GM18498 (cell line): ENCODE results near the gene NFKBIA.
"Not testable (repeated sequence)": the region's sequence is repeated elsewhere in the genome, so short reads cannot be mapped to it uniquely, and the experiment has no call there.

Experiments
- ATAC-seq: cut with Tn5 transposase; IDR thresholded peaks from one replicate; pipeline ENCODE4 v1.9.1; 2021; ENCODE audit warnings: mild to moderate bottlenecking, moderate library complexity; ENCODE audit not compliant: unreplicated experiment

Gene NFKBIA

DNA sequence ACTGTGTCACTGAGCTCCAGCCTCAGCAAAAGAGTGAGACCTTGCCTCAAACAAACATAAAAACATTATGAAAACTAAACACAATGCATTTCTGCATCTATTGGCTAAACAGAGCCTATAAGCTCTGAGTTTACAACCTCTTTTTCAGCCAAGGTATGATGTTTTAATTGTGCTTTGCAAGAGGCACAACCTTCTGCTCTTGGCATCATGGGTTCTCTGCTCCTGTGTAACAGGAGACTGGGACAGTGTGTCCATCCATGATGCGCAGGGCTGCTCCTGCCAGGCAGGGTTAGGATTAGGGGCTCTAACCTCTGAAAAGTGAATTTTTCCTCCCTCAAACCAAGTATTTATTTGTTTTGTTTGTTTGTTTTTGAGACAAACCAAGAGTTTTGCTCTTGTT is 5.0 kb upstream of the NFKBIA start:
- no peak for ATAC-seq

DNA sequence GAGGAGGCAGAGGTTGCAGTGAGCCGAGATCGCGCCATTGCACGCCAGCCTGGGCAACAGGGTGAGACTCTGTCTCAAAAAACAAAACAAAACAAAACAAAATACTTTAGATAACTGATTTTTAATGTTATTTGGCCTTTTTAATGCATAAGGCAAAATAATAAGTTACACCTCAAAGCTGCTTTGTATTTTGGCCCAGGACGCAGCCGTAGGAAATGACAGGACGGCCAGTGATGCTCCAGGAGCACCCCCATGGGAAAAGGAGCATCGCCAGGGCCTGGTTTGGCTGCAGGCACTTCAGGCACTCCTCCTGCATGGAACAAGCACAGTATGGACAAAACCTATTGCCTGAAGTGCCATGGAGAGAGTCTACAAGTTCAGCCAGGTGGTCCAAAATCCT is 3.5 kb upstream of the NFKBIA start:
- no peak for ATAC-seq

DNA sequence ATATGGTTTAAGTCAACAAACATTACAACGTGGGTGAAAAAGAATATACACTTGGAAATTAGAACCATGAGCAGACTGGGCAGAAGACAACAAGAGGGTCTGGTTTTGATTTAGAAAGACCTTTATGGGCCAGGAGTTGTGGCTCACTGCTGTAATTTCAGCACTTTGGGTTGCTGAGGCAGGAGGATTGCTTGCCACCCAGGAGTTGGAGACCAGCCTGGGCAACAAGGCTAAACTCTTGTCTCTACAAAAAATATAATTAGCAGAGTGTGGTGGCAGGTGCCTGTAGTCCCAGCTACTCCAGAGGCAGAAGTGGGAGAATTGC is 2.7 kb upstream of the NFKBIA start:
- ATAC-seq: no peak

DNA sequence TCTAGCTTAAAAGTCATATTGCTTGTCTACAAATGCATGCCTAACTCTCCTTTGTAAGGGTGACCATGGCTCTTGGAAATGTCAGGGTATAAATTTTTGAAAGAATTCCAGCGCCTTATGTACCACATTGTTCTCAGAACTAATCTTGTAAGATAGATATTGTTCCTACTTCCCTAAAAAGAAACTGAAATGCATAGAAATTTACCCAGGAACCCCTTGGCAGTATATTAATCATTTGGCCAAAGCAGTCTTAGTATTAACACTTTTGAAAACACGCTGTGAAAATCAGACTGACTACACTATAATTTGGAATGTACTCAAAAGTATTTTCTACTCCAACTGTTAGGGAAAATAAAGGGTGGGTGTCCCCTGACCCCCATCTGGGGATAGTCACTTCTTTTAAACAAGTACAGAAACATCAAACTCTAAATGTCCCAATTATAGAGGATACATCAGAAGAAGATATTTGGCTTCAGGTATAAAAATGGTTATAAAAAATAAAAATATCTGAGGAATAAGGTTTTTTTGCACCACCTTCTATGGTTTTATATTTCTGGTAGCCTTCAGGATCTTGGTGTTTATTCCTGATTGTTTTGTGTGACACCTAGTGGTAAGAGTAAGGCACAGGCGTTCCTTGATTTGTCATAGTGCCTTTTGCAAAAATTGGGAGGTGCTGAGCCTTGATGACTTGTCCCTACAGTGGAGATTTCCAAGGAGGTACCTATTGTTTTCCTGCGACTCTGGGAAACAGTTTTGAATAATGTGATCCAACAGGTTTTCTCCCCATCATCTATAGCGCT is 2.2 kb upstream of the NFKBIA start:
- no peak for ATAC-seq

DNA sequence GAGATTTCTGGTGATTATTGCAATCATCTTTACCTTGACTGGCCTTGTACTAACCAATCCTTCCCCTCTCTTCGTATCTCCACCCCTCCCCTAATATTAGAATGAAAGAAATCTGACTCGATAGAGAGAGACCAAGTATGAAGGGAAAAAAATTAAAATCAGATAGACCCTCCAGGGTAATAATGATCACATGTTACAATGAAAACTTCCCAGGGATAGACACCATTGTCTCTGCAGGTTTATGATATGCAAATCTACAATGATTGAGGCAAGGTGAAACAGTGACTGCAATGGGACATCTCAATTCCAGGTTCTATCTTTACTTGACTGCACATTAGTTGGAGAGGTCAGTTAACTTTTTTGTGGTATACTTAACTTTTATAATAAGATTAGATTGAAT is 1.5 kb upstream of the NFKBIA start:
- no peak for ATAC-seq

DNA sequence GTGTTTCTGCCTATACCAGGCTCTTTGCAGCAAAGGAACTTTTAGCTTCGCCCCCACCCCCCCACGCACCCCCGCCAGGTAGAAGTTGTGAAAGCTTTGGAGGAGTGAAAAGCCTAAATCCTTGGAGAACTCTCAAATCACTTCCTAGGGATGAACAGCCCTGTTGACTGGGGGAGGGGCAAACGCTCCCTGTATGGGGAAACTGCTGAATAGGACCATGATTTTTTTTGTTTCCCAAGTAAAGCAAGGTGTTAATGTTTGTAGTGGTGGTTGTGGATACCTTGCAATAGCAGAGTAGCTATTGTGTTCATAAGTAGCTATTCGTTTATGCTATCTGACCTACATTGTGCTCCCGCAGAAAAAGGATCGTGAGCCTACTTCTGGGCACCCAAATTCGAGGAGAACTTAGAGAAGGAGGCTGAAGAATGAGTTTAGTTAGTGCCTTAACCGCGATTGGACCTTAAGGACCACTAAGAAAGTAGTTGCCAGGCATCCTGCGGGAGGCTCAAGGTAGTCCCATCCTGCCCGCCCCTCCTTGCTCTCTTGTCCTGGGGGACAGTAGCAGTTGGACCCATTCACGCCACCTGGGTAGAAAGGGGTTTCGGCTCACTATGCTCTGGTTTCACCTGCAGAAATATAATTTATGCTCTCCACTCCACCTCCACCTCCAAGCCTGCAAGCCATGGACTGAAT is 901 bp upstream of the NFKBIA start:
- ATAC-seq: no peak

DNA sequence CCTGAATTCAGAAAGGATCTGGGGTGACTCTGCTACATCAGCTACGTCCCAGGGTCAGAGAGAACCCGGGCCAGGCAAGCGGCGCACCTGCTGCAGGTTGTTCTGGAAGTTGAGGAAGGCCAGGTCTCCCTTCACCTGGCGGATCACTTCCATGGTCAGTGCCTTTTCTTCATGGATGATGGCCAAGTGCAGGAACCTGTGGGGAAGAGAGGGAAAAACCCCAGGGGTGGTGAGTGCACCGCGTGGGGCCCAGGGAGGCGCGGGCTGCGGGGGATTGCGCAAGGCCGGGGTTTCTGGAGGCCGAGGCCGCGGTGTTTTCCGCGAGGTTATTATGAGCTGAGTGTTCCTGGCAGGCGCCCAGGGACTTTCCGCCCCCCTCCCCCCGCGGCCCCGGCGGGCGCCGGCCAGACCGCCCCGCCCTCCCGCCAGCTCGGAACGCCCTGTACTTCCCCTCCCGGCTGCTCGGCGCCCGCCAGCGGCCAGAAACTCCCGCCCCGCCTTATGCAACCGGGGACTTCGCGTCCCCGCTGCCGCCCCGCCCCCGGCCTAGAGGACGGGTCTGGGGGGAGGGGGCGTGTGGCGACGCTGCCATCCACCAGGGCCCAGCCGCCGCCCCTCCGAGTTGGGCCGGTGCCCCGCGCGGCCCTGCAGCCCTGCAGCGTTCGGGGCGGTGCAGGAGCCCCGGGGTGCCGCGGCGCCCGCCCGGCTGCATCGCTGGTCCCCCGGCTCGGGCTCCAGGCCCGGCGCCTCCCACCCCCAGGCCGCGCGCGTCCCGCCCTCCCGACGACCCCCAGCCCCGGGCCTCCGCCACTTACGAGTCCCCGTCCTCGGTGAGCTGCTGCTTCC is 723 bp downstream of the NFKBIA start:
- ATAC-seq: peak; percentile 59

DNA sequence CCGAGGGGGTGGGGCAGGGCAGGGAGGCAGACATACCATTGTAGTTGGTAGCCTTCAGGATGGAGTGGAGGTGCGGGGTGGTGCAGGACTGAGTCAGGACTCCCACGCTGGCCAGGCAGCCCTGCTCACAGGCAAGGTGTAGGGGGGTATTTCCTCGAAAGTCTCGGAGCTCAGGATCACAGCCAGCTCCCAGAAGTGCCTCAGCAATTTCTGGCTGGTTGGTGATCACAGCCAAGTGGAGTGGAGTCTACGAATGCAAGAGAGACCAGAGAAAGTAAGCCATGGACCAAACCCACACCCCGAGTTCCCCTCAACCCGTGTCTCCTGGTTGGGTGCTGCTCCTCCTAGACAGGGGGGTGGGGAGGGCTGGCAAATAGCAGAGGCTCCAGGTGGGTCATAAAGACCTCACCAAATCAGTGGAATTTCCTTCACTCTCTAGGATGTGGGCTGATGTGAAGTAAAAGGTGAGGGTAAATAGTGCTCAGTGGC is 1.4 kb downstream of the NFKBIA start:
- ATAC-seq: no peak

DNA sequence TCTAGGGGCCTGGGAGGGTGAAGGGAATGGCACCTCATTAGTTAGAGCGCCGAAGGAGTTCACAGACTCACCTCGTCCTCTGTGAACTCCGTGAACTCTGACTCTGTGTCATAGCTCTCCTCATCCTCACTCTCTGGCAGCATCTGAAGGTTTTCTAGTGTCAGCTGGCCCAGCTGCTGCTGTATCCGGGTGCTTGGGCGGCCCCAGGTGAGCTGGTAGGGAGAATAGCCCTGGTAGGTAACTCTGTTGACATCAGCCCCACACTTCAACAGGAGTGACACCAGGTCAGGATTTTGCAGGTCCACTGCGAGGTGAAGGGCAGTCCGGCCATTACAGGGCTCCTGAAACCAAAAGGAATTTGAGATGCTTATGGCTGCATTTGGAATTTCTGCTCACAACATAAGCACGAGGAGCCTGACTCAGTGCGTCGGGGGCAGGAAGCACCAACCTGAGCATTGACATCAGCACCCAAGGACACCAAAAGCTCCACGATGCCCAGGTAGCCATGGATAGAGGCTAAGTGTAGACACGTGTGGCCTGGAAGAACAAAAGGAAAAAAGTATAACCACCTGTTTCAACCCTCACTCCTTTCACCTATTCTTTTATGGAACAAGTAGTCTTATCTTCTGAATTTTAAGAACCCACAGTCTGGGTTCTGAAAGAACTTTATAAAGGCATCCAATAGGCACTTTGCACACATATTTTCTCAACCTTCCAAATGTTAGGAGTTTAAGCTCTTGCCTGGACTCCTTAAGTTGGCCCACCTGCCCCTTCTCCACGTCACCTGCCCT is 2.0 kb downstream of the NFKBIA start:
- ATAC-seq: no peak

DNA sequence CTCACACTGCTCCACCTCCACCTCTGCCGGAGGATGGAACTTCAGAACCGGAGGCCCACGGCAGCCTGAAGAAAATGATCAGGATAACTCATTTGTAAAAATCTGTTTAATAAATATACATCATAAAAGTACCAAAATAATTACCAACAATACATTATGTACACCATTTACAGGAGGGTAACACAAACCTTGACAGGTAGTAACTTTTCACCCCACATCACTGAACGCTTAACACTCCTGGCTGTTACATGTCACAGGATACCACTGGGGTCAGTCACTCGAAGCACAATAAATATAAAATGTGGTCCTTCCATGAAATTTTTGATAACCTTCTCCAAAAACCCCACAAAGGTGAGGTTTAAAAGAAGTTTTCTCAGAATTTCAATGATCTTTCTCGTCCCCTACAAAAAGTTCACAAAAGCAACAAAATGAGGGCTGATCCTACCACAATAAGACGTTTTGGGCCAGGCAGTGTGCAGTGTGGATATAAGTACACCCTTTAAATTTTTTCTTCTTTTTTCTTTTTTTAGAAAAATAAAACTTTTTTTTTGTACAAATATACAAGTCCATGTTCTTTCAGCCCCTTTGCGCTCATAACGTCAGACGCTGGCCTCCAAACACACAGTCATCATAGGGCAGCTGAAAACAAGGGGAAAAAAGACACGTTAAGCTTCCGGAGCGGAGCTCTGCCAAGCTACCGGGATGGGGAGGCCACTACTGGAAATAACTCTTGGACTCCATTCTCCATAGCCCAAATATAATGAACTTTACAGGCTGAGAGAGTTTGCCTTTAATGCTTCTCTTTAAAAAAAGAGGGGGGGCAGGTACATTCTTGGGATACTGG is 2.9 kb downstream of the NFKBIA start:
- no peak for ATAC-seq

DNA sequence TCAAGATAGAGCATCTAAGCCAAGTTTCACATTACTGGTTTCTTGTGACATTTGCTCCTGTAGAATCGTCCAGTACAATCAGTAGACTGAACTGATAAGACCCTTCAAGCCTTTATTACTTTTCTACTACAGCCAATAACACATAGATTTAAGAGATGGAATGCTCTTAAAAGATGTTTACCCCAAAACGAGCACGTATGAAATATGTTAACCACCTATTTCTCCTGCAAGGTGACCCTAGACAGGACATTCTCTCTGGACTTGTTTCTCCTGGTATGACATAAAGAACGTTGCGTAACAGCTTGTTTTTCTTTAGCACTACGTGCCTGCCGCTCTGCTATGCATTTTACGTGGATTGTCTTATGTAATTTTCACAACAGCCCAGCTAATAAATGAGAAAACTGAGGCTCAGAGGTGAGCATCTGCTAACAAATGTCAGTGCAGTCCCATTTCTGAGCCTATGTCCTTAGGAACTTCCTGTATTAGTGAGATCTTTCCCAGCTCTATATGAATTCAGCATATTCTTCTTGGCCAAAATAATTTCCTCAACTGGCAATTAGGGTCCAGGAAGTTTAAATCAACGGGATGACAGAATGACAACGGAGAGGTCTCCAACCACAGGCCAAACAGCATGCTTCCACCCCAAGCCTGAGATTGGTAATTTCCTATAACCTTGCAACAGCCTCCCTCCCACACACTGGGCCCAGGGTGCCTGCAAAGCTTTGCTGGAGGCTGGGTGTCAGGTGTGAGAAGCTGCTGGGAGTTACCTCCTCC is 3.7 kb downstream of the NFKBIA start:
- no peak for ATAC-seq

DNA sequence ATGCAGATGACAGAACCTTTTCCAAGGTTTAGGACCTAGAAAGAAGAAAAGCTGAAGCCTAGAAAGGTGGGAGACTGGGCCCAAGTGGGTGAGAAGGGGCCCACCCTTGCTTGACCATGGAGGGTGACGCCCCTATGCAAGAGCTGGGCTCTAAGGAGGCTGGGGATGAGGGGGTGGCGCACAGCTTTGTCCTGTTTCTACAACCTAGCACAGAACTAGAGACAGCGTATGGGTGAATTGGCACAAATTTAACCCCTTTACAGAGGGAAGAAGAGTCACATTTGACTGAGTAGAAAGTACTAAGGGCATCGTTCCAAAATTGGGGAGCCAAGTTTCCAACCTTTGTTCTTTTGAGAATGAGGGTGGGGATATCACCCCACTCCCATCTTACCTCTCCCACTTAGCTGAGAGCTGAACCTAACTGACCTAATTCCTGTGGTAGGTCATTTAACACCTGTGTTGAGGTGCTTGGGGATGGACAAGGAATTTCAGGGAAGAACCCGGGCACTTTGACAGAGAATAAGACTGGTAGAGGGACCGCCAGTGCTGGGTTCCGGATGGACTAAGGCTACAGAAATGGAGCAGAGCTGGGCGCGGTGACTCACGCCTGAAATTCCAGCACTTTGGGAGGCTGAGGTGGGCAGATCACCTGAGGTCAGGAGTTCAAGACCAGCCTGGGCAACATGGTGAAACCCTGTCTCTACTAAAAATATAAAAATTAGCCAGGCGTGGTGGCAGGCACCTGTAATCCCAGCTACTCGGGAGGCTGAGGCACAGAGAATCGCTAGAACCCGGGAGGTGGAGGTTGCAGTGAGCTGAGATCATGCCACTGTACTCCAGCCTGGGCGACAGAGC is 5.2 kb downstream of the NFKBIA start:
- ATAC-seq: no peak

DNA sequence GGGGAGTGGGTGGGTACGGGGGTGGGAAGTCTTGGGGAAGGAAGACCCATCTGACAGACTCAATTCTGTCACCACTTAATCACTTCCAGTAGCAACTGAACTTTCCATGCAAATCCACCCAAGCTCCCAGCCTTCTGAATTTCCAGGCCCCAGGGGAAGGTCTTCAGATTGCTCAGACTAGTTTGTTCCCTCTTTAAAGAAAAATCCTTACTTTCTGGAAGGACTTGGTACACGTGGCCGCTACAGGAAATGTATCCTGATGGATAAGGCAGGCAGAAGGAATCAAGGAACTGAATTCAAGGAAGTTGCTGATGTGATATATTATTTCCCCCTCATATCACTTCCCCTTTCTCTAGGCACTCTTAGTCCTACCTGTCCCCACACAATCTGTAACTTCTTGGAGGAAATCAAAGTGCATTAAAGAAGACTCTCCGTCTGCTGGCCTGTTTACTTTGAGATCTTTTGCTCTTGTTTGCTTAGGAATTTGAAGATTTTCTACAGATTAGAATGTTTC is 6.4 kb downstream of the NFKBIA start:
- ATAC-seq: no peak

DNA sequence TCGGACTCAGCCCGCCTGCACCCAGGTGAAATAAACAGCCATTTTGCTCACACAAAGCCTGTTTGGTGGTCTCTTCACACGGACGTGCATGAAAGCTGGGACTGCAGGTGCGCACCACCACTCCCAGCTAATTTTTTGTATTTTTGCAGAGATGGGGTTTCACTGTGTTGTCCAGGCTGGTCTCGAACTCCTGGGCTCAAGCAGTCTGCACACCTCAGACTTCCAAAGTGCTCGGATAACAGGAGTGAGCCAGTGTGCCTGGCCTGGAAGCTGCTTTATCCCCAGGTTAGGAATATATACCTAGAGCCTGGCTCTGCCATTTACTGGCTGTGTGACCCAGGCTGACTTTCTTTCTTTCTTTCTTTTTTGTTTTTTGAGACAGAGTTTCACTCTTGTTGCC is 7.9 kb downstream of the NFKBIA start:
- ATAC-seq: not testable (repeated sequence)

DNA sequence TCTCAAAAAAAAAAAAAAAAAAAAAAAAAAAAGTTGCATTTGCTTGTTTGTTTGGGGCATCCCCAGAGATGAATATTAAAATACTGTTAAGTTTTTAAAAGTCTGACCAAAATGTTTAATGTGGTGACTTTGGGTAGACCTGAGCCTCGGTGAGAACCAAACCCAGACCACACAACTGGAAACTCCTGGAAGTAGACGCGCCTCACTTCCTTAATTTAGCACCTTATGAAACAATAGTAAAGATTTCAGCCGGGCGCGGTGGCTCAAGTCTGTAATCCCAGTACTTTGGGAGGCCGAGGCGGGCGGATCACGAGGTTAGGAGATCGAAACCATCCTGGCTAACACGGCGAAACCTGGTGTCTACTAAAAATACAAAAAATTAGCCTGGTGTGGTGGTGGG is 9.3 kb downstream of the NFKBIA start:
- no peak for ATAC-seq

DNA sequence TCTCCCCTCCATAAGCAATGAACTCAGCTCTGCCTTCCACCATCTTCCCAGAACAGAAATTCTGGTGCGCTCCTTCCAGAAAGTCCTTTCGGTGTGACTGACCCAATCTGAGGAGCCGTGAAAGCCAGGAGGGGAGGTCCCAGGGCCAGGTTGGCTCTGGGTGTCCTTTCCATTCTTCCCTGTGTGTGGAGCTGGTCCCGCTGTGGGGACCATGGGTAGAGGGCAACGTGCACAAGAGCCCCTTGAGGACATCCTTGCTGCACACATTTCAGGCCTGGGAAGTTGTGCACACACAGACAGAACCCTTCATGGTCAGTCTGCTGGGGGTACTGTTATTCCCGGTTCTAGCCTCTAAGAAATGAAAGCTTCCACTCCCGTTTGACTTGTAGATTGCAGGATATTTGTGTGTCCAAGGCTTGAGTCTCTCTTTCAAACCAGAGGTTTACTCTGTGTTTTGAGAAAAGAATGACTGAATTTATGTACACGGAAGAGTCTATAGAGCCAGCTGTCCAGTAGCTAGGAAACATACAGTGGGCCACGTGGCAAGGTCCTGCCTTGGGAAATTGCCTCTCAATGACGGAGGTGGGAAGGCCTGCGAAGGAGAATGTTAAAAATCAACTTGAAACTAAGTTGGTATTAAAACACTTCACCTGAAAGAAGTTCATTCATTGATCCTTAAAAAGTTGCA is 10.1 kb downstream of the NFKBIA start:
- no peak for ATAC-seq

DNA sequence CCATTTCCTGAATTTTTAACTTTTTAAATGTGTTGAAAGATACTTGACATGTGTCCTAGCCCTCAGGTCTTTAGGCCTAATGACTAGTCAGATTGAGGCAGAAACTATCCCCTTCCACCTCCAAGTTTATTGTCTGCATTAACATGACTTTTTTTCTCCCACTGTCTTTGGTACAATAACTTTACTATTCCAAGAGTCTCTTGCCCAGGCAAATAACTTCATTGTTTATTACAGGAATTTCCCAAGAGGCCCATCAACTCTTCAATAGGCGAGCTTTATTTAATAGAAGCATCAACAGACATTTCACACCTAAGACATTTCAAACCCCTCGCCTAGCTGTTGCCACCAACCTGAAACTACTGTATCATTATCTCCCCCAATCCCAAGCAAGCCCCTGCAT is 10.7 kb downstream of the NFKBIA start:
- ATAC-seq: no peak
